Heart left ventricle (tissue), 16 donors: ENCODE measurements around the gene NECTIN1. TPM values are rescaled to one million over a fixed set of nuclear protein-coding genes. Genes with fewer than 3 reads are reported as not detected.

ENCODE experiments used
- ATAC-seq, 4 donors: fragments of 200-7000 bp; cut with Tn5 transposase; one replicate each; pipeline ENCODE4 v1.9.1; 2020 to 2022; ENCODE audit warnings: moderate library complexity in 4 of 4, mild to moderate bottlenecking in 3 of 4, moderate number of reproducible peaks in 1 of 4
- DNase-seq, 5 donors: peaks; one replicate each; pipeline ENCODE4 v3.0.0-alpha.2; 2020
- H3K27ac ChIP-seq, 12 donors: fragments of 200-600 bp; sonication (generic) in 4 of 12; one replicate each; pipeline versions ENCODE4 v1.5.0 to v1.8.0; 2016 to 2022; ENCODE audit warnings: mild to moderate bottlenecking in 2 of 12
- H3K27me3 ChIP-seq, 9 donors: fragments of 200-600 bp; sonication (generic) in 2 of 9; one replicate each; pipeline versions ENCODE4 v1.5.1 to v1.8.0; 2016 to 2022; ENCODE audit warnings: mild to moderate bottlenecking in 3 of 9
- H3K36me3 ChIP-seq, 9 donors: fragments of 200-600 bp; sonication (generic) in 2 of 9; one replicate each; pipeline versions ENCODE4 v1.5.0 to v1.8.0; 2018 to 2022; ENCODE audit warnings: mild to moderate bottlenecking in 2 of 9
- H3K4me1 ChIP-seq, 12 donors: fragments of 200-600 bp; sonication (generic) in 4 of 12; one replicate each; pipeline versions ENCODE4 v1.5.0 to v1.8.0; 2016 to 2022; ENCODE audit warnings: mild to moderate bottlenecking in 3 of 12
- H3K4me3 ChIP-seq, 12 donors: fragments of 200-600 bp; sonication (generic) in 4 of 12; one replicate each; pipeline versions ENCODE4 v1.5.0 to v1.8.0; 2017 to 2022; ENCODE audit warnings: mild to moderate bottlenecking in 9 of 12, moderate library complexity in 4 of 12
- H3K9me3 ChIP-seq, 12 donors: fragments of 200-600 bp; sonication (generic) in 4 of 12; one replicate each; pipeline versions ENCODE4 v1.5.0 to v1.8.0; 2016 to 2022; ENCODE audit warnings: mild to moderate bottlenecking in 1 of 12
- CTCF ChIP-seq, 12 donors: fragments of 200-600 bp; sonication (generic) in 4 of 12; IDR thresholded peaks; one replicate each; pipeline versions ENCODE4 v1.5.0 to v1.8.0; 2018 to 2022; ENCODE audit warnings: antibody characterized with exemption in 12 of 12, mild to moderate bottlenecking in 5 of 12
- POLR2A ChIP-seq, 2 donors: fragments of 450-650 bp; IDR thresholded peaks; one replicate each; pipeline ENCODE4 v1.6.1; 2017; ENCODE audit warnings: antibody characterized with exemption in 2 of 2, mild to moderate bottlenecking in 2 of 2, moderate library complexity in 2 of 2
- WGBS, 4 donors: extraction: QIAGEN DNeasy Blood & Tissue Kit in 2 of 4; methylation state at CpG; one replicate each; pipeline versions ENCODE4 v1.1.5 to v1.1.7; 2013 to 2018; 5-methylcytosine and 5-hydroxymethylcytosine counted together
- intact Hi-C, 10 donors: fragments of 100-400 bp; cut with DNase I; formaldehyde crosslinking; loops; one replicate each; pipeline versions ENCODE4 v1.11.1 to v1.14.2; 2022
- polyA plus RNA-seq, 2 donors: library from polyadenylated mRNA; stranded (reverse); fragments of 200-250 nt; gene quantifications; one replicate each; pipeline ENCODE4 v1.2.3, GENCODE V29; 2013
- total RNA-seq, 9 donors: library from RNA; depleted of rRNA in 2 of 9; stranded (reverse); fragments of >200 nt in 2 of 9; fragmentation: NEBNext Ultra II Directional in 3 of 9; extraction: Animal tissue kit (Norgen Biotek cat#: 25700) in 3 of 9; gene quantifications; one replicate each; pipeline versions ENCODE4 v1.1.0 to v1.2.4, GENCODE V29; 2016 to 2023
- donor health status: ischemic (EF 13 %, LVEDD 7.1; RV severe dilation, severe dysfunction).
- donor health status: healthy with polysubstance abuse.
- donor health status: DM: no; HTN: yes; CAD: no.
- donor health status: DM: no; HTN: no; CAD: no.
- donor health status: ischemic (EF 25% LVEDD 6.9; RV normal size, moderate dysfunction).
- donor health status: ischemic (EF 25% LVEDD 5.7; RV mildly dilated, moderate dysfunction).
- donor health status: healthy.
- donor health status: DM: yes; HTN: yes; CAD: no.
- donor health status: ischemic (EF 35%, LVEDD 5.7; RV mildly dilated, moderate dysfunction).
- donor health status: nonischemic (EF 11% LVEDD 7.7; RV severe dilation, severe dysfunction).
- donor health status: DM: yes; HTN: yes; CAD: no.
- donor health status: PGD.
- donor health status: ischemic (EF 29% LVEDD 5.4; RV normal size, mild dysfunction).
- donor health status: nonischemic (EF 23%, LVEDD 6.1; RV moderate dilation, normal function).

NECTIN1 gene
- total and polyA plus RNA-seq, 11 donors: 5.8 to 28.6 (median 18.5) TPM

- ATAC-seq (peak in 1 of 4 donors; percentile 17), DNase-seq (no peak)
- intact Hi-C loops: no loop called here
- TF ChIP-seq CTCF (IDR thresholded peaks at IDR 0.05) (no peak), POLR2A (IDR thresholded peaks at IDR 0.05) (no peak)
- Histone ChIP-seq H3K4me1 (peaks cover 0 to 15% (median 4%) of the 10 kb centered on the region in 12 donors), H3K36me3 (no peaks in the 10 kb centered on the region), H3K27me3 (peaks cover 0 to 5% (median 0%) of the 10 kb centered on the region in 9 donors), H3K27ac (no peak overlapping the region), H3K4me3 (no peak overlapping the region), H3K9me3 (no peaks in the 10 kb centered on the region)
- WGBS, 4 donors: 46 to 63% (median 61%) methylated on average over 3 of the region's 3 CpGs
Observed at GRCh38 chr11:119752946-119753345, 23.9 kb upstream of the NECTIN1 start.

- 70 to 80% (median 75%) methylated on average over 5 of the region's 5 CpGs for WGBS, 4 donors
- no peak for TF ChIP-seq POLR2A (IDR thresholded peaks at IDR 0.05)
- TF ChIP-seq CTCF (IDR thresholded peaks at IDR 0.05): no peak
- H3K9me3 ChIP-seq: no peaks in the 10 kb centered on the region
- no peak overlapping the region for H3K27ac ChIP-seq
- intact Hi-C loops: no loop called here
- H3K4me1 ChIP-seq: peaks cover 0 to 15% (median 4%) of the 10 kb centered on the region in 12 donors
- no peak for ATAC-seq
- H3K4me3 ChIP-seq: no peak overlapping the region
- no peak for DNase-seq
- H3K27me3 ChIP-seq: peaks cover 0 to 5% (median 0%) of the 10 kb centered on the region in 9 donors
- no peaks in the 10 kb centered on the region for H3K36me3 ChIP-seq
Observed at GRCh38 chr11:119752345-119752871, 23.4 kb upstream of the NECTIN1 start.

- Histone ChIP-seq H3K4me3 (no peak overlapping the region), H3K27ac (no peak overlapping the region), H3K4me1 (peaks cover 0 to 15% (median 4%) of the 10 kb centered on the region in 12 donors), H3K36me3 (no peaks in the 10 kb centered on the region), H3K27me3 (peaks cover 0 to 5% (median 0%) of the 10 kb centered on the region in 9 donors), H3K9me3 (no peaks in the 10 kb centered on the region)
- WGBS, 4 donors: 80 to 88% (median 83%) methylated on average over 8 of the region's 8 CpGs
- DNase-seq (no peak), ATAC-seq (no peak)
- intact Hi-C loops: no loop called here
- no peak for TF ChIP-seq CTCF (IDR thresholded peaks at IDR 0.05)
- no peak for TF ChIP-seq POLR2A (IDR thresholded peaks at IDR 0.05)
Observed at GRCh38 chr11:119750056-119750455, 21.1 kb upstream of the NECTIN1 start.

GRCh38 chr11:119749006-119749565, 20.1 kb upstream of the NECTIN1 start:
- no peak overlapping the region for H3K4me3 ChIP-seq
- no peaks in the 10 kb centered on the region for H3K9me3 ChIP-seq
- peaks cover 0 to 15% (median 2%) of the 10 kb centered on the region in 12 donors for H3K4me1 ChIP-seq
- ATAC-seq (no peak), DNase-seq (no peak)
- 74 to 85% (median 77%) methylated on average over 8 to 9 of the region's 9 CpGs for WGBS, 4 donors
- TF ChIP-seq CTCF (IDR thresholded peaks at IDR 0.05) (no peak), POLR2A (IDR thresholded peaks at IDR 0.05) (no peak)
- H3K27ac ChIP-seq: no peak overlapping the region
- H3K27me3 ChIP-seq: peaks cover 0 to 5% (median 0%) of the 10 kb centered on the region in 9 donors
- H3K36me3 ChIP-seq: no peaks in the 10 kb centered on the region
- intact Hi-C loops: loop anchor here in 1 of 10 donors (10.0 kb wide), 1 partner anchor 264 kb away; no protein-coding TSS in a partner anchor
